PFSK-1 (cell line): Measurements from ENCODE around the gene WDR64.

Experiments used
- POLR2AphosphoS5 ChIP-seq: IDR thresholded peaks from 2 replicates; pipeline ENCODE4 v1.6.1; 2012; ENCODE audit warnings: low read depth, mild to moderate bottlenecking, control low read depth, low read length, moderate library complexity
- REST ChIP-seq, 2 experiments: IDR thresholded peaks; 2 replicates each; pipeline versions ENCODE4 v1.6.1 to v1.8.0; 2011 to 2012; ENCODE audit warnings: low read depth in 2 of 2, low read length in 2 of 2, control low read depth in 1 of 2, inconsistent platforms in 1 of 2, mild to moderate bottlenecking in 1 of 2, moderate library complexity in 1 of 2; ENCODE audit not compliant: insufficient read depth in 1 of 2
- SIN3A ChIP-seq: IDR thresholded peaks from 2 replicates; pipeline ENCODE4 v1.6.1; 2012; ENCODE audit warnings: mild to moderate bottlenecking, low read length, moderate library complexity, borderline replicate concordance; ENCODE audit not compliant: insufficient read depth
- TAF1 ChIP-seq: IDR thresholded peaks from 2 replicates; pipeline ENCODE4 v1.6.1; 2012; ENCODE audit warnings: low read length, control low read depth, borderline replicate concordance; ENCODE audit not compliant: insufficient read depth

- TF ChIP-seq REST (IDR thresholded peaks at IDR 0.05; ENCODE audit: insufficient read depth in 1 of 2, low read depth in 2 of 2, low read length in 2 of 2) (no peak), POLR2AphosphoS5 (no peak), SIN3A (no peak), TAF1 (no peak)
Observed at GRCh38 chr1:241834733-241835377, 182.8 kb downstream of the WDR64 start.
